ENCODE data around the gene PAK4. TPM values are rescaled to one million over a fixed set of nuclear protein-coding genes. Genes with fewer than 3 reads are reported as not detected.
"Not testable (repeated sequence)": the region's sequence is repeated elsewhere in the genome, so short reads cannot be mapped to it uniquely, and the experiment has no call there.

Gene PAK4
- total RNA-seq (2014; rRNA removed) = 10.8 and 15.5 TPM in 2 replicates
- 25.1 TPM for polyA plus RNA-seq (2012)

DNA sequence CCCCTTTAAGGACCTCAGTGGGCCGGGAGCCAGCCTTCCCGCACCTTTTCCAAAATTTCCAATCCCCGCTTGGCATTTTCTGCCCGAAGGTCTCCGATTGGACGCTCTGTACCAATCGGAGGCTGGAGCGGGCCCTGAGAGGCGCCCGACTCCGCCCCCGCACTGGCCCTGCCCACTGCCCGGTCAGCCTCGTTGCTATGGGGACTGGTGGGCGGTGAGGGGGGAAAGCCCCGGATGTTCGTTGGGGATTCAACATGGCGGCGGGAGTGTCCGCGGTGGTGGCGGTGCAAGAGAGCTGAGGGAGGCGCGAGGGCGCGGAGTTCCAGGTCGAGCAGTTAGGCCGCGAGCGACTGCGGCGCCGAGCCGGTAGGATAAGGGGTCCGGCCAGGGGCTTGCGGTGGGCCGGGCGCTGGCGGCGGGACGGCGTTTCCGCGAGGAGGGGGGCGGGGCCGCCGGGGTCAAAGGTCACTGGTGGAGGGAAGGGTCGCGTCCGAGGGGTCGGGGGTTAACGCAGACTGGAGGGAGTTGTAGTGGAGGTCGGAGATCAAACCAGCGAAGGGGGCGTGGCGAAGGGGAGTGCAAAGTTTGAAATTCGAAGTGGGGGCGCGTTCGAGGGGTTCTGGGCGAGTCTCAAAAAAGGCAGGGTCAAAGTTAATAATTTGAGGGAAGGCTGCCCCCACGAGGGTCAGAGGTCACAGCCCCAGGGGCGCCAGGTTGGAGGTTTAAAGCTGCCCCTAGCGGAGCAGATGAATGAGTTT lies at the start of gene PAK4:
PAK4 (plus strand) TSS at position 233 of the 758 bp plus-strand sequence. CDS start 43,768 bp downstream, outside the sequence.
- peak; percentile 97 for DNase-seq (ENCODE audit: low read depth)

DNA sequence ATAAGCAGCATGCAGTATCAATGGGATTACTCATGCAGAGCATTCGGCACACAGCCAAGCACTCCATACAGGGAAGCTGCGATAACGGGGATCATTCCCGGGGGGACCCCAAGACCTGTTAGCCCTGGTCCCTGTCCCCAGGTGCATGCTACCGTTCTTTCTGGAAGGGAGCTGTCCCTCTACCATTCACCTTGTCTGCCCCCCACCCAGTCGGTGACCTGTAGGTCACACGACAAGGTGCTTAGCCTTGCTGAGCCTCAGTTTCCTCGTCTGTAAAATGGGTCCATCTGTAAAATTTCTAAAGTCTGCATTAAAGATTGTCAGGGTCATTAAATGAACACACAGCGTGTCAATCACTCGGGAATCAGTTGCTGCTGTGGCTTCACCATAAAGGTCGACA lies 48.3 kb upstream of the PAK4 start:
- no peak for DNase-seq (ENCODE audit: low read depth)

DNA sequence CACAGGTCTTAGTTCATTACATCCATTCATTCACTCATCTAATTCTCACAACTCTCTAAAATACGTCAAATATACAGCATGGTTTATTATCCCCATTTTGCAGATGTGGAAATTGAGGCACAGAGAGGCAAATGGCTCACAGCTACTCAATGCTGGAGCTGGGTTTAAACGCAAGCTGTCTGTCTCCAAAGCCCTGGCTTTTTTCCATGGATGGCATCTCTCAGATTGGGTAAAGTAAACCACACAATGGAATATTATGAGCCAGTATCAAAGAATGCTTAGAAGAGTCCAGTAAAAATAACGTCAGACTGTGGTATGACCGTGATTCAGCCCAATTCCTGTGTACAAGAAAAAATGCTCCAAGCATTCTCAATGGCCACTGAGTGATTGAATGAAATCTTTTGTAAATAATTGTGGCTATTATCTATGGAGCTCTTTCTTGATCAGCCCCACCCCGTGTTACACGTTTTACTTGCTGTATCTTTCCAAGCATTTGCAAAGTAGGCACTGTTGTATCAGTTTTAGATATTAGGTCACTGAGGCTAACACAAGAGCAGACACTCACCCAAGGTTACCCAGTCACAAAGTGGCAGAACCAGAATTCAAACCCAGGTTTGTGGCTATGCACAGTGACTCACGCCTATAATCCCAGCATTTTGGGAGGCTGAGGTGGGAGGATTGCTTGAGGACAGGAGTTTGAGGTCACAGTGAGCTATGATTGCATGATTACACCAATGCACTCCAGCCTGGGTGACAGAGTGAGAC lies 47.0 kb upstream of the PAK4 start:
- DNase-seq (ENCODE audit: low read depth) = peak; percentile 96

DNA sequence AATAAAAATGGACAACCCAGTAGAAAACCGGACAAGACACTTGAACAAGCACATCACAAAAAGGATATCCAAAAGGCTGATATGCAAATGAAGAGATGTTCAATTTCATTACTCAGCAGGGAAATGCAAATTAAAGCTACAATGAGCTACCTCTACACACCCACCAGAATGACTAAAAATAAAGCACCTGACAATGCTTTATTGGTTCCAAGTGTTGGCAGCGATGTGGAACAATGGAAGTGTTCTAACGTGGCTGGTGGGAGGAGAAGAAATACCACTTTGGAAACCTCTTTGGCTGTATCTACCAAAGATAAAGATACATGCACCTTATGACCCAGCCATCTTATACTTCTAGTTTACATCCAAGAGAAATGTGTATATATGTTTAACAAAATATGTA lies 45.2 kb upstream of the PAK4 start:
- no peak for DNase-seq (ENCODE audit: low read depth)

DNA sequence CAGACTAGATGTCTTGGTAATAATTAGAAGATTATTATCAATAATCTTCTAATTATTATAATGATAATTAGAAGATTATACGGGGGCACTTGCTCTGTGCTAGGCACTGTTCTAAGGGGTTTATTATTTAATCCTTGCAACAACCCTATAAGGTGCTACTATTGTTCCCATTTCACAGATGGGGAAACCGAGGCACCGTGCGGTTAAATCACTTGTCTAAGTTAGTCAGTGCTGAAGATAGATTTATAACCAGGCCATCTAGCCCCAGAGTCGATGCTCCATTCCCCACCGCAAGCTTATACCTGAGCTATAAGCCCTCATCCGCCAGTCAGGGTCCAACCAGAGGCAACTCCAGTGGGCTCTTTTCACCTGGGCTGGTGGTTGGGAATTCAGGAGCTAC lies 43.4 kb upstream of the PAK4 start:
- DNase-seq (ENCODE audit: low read depth) = no peak

DNA sequence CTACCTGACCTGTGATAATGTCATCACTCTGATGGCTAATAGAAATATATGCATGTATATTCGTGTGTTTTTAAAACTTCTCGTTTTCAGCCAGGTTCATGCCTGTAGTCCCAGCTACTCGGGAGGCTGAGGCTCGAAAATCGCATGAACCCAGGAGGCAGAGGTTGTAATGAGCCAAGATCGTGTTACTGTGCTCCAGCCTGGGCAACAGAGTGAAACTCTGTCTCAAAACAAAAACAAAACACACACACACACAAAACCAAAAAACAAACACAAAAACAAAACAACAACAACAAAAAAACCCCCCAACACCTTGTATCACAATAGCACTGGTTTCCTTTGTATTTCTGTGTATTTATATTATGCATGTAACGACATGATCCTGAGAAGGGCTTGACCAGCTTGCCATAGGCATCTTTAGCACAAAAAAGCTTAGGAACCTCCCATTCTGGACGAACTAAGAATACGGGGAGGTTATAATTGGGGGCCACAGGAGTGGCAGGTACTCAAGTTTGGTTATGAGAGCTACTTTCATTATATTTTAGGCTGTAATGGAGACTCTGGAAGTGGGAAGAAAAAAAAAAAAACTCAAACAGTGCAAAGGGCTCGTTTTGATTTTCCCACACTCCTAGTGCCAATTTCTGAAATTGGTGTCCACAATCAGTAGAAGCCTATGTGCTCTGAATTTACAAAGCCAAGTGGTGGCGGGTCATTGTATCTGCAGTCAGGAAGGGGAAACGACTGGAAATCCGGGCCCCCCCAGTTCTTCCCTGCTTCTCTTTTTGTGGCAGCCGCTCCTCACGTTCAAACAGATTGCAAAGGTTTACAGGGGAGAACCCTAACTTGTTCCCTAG lies 42.6 kb upstream of the PAK4 start:
- no peak for DNase-seq (ENCODE audit: low read depth)

DNA sequence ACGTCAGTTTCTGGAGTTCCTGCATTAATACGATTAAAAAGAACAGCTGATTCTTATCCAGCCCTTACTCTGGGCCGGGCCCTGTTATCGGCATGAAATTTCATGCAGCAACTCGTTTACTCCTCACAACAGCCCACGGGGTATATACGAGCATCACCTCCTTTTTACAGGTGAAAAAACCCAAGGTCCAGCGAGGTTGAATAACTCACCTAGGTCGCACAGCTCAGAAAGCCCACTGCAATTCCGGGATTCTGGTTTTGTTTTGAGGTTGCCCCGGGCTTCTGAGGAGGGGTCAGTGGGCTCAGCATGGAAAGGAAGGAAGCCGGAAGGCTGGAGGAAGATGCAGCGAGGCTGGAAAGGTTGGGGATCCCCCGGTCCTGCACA lies 42.0 kb upstream of the PAK4 start:
- DNase-seq (ENCODE audit: low read depth) = no peak

DNA sequence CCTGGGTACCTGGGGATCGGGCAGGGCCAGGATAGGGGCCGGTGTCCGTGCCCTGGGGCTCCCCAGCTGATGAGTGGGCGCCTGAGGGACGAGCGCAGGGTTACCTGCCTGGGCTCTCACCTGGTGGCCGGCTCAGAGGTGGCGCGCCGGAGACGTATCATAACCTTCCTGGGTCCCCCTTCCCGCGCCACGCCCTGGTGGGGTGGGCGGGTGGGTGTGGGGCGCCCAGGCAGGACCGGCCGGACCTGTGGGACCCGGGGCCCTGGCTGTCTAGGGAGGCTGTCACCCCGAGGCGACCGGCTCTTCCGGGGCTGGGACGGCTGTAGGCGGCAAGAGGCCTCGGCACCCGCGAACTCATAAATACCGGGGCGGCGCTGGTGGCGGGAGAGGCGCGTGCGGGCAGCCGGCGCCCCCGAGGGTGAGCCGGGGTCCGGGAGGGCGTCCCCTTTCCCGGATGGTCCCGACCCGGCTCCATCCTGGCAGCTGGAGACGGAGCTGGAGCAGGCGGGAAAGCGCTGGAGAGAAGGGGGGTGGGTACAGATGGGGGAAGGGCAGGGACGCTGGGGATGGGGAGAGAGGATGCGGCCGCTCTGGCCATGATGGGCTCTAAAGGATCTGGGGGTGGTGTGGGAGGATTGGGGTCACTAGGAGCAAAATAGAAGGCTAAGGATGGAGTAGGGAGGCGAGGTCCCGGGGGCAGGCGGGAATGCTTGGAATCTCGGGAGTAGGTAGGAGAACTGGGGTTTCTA lies 41.4 kb upstream of the PAK4 start, which contains the start of gene ACP7:
ACP7 (plus strand) TSS at position 386 of the 749 bp plus-strand sequence. CDS start 902 bp downstream, outside the sequence.
- no peak for DNase-seq (ENCODE audit: low read depth)

DNA sequence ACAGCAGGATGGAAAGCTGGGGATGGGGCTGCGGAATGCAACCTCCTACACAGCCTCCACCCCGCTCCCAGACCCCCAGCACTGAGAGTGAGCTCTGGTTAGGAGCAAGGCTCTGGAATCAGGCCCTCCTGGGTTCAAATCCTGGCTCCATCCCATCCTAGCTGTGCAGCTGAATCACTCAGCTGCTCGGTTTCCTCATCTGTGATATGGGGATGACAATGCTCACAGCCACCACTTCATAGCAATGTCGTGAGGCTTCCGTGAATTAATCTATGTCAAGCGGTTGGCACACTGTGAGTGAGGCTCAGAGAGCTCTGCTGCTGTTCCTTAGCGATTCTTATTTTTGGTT lies 40.9 kb upstream of the PAK4 start:
- no peak for DNase-seq (ENCODE audit: low read depth)

DNA sequence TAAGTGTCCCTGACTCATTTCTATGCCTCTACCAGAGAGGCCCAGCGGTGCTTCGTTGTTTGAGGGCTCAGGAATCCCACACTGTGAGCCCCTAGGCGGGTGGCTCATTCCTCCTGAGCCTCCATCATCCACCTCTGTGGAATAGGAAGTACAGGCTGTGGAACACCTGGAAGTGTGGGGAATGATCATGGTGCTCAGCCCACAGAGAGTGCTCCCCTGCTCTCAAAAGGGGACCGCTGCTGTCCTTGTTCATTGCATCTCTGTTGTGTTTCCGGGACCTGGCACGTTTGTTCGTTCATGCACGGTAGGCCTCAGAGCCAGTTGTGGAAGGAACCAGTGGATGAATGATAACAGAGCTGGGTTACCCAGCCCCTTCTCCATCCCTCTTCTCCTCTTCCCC lies 40.2 kb upstream of the PAK4 start:
- DNase-seq (ENCODE audit: low read depth) = no peak

DNA sequence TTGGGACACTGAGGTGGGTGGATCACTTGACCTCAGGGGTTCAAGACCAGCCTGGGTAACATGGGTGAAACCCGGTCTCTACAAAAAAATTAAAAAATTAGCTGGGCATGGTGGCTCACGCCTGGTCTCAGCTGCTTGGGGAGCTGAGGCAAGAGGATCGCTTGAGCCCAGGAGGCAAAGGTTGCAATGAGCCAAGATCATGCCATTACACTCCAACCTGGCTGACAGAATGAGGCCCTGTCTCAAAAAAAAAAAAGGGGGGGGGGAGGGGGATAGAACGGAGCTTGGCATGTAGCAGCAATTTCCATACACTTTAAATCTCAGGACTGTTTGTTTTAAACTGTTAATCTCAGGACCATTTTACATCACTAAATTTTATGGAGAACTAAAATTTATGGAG lies 39.2 kb upstream of the PAK4 start:
- DNase-seq (ENCODE audit: low read depth) = no peak

DNA sequence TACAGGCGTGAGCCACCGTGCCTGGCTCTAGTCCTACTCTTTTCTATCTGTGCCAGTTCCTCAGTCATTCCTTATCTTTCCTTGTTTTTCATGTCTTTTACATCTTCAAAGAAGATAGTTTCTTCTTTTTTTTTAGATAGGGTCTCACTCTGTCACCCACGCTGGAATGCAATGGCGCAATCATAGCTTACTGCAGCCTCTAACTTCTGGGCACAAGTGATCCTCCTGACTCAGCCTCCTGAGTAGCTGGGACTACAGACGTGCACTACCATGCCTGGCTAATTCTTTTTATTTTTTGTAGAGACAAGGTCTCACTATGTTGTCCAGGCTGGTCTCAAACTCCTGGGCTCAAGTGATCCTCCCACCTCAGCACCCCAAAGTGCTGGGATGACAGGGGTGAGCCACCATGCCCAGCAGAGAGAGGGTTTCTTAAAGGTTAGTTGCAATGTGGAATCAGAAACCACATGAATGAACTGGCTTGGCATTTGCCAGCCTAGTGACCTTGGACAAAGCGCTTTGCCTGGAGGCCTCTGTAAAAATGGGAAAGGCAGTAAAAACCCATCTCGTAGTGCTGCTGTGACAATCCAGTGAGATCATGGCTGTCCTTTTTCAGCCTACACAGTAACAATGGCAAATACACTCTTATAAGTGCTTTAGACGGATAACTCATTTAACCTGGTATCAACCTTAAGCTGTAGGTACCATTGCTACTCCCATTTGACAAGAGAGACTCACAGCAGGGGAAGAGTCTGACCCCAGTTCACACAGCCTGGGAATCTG lies 37.5 kb upstream of the PAK4 start:
- no peak for DNase-seq (ENCODE audit: low read depth)

DNA sequence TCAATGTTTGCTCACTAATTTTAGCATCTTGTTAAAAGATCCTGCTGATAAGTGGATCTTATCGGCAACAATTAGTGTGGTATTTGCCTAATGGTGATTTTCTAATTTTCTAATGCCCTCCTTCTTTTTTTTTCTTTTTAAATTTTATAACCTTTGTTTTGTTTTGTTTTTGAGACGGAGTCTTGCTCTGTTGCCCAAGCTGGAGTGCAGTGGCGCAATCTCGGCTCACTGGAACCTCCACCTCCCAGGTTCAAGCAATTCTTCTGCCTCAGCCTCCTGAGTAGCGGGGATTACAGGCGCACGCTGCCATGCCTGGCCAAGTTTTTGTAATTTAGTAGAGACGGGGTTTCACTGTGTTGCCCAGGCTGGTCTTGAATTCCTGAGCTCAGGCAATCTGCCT lies 35.6 kb upstream of the PAK4 start:
- not testable (repeated sequence) for DNase-seq (ENCODE audit: low read depth)

DNA sequence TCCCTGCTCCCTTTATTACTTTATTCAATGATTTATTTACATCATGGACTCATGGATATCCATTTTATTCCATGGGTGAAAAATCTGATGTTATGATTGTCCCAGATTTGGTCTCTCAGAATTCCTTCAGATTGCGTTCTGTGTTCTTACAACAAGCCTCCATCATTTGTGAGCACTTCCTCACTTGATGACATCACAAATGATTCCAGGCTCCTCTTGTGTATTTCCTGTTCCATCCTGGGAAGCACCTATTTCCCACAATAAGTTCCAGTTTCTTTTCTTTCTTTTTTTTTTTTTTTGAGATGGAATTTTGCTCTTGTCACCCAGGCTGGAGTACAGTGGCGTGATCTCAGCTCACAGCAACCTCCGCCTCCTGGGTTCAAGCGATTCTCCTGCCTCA lies 34.7 kb upstream of the PAK4 start:
- DNase-seq (ENCODE audit: low read depth) = no peak

DNA sequence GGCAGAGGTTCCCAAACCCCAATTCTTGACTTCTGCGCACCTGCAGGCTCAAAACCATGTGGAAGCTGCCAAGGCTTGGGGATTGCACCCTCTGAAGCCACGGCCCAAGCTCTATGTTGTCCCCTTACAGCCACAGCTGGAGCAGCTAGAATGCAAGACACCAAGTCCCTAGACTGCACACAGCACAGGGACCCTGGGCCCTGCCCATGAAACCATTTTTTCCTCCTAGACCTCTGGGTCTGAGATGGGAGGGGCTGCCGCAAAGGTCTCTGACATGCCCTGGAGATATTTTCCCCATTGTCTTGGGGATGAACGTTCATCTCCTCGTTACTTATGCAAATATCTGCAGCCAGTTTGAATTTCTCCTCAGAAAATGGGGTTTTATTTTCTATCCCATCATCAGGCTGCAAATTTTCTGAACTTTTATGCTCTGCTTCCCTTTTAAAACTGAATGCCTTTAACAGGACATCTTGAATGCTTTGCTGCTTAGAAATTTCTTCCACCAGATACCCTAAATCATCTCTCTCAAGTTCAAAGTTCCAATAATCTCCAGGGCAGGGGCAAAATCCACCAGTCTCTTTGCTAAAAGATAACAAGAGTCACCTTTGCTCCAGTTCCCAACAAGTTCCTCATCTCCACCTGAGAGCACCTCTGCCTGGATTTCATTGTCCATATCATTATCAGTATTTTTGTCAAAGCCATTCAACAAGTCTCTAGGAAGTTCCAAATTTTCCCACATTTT lies 29.6 kb upstream of the PAK4 start:
- not testable (repeated sequence) for DNase-seq (ENCODE audit: low read depth)

DNA sequence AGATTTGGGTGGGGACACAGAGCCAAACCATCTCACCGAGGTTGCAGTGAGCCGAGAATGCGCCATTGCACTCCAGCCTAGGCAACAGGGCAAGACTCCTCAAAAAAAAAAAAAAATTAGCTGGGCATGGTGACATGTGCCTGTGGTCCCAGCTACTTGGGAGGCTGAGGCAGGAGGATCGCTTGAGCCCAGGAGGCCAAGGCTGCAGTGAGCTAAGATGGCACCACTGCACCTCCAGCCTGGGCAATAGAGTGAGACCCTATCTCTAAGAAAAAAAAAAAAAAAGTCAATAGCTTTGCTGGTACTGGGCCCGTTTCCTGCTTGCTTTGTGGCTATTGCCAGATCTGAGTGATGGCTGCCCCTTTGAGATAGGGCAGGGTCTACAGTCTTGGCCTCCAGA lies 28.3 kb upstream of the PAK4 start:
- no peak for DNase-seq (ENCODE audit: low read depth)

DNA sequence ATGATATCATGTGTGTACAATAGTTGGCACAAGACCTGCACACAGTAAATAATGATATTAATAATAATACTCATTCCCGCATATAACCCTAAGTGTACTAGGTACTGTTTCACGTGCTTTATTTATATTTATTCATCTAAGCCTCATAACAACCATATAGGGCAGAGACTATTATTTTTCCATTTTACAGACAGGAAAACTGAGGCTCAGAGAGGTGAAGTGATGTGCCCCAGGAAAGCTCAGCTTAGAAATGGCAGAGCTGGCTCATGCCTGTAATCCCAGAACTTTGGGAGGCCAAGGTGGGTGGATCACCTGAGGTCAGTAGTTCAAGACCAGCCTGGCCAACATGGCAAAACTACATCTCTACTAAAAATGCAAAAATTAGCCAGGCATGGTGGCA lies 27.9 kb upstream of the PAK4 start:
- no peak for DNase-seq (ENCODE audit: low read depth)

DNA sequence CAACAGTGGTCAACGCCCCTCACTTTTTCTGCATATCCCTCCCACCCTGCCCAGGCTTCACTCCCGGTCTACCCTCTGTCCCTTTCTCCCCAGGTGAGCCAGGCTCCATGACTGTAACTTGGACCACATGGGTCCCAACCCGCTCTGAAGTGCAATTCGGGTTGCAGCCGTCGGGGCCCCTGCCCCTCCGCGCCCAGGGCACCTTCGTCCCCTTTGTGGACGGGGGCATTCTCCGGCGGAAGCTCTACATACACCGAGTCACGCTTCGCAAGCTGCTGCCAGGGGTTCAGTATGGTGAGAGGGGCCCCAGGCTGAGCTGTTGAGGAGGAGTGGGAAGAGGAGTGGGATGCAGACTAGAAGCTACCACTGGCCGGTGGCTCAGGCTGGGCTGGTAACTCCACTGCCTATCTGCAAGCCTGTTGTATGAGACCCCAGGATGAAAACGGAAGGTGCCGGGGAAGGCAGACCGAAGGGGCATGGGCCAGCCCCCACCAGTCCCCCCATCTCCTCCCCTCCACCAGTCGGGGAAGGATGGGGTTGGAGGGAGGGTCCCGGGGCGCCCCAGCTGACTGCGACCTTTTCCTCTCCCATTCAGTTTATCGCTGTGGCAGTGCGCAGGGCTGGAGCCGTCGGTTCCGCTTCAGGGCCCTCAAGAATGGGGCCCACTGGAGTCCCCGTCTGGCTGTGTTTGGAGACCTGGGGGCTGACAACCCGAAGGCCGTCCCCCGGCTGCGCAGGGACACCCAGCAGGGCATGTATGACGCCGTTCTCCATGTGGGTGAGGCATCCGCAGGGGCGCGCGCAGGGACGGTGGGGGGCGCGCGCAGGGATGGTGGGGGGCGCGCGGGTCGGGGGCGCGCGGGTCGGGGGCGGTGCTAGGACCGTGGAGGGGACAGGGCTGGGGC lies 27.0 kb upstream of the PAK4 start:
- DNase-seq (ENCODE audit: low read depth) = no peak

DNA sequence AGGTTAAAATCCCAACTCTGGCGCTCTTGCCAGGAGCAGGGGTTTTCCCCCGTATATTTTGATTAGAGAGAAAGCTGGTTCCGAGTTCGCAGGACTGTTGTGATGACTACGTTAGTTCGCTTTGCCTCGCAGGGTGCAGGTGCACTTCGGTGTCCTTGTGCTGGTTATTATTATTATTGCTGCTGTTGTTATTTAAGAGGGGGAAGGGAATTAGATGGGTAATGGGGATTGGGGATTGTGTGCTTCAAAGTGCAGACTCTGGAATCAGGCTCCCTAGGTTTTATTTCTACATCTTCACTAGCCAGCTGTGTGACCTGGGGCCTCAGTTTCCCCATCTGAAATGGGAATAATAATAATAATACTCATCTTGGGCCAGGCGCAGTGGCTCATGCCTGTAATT lies 26.2 kb upstream of the PAK4 start:
- no peak for DNase-seq (ENCODE audit: low read depth)

Measured in LHCN-M2 (cell line).